Measurements from ENCODE around the gene ZSCAN29. TPM values are rescaled to one million over a fixed set of nuclear protein-coding genes. Genes with fewer than 3 reads are reported as not detected.

ZSCAN29 gene
- total and polyA plus RNA-seq, 2 experiments from 2014 or later: 5.8 to 18.7 TPM

DNA sequence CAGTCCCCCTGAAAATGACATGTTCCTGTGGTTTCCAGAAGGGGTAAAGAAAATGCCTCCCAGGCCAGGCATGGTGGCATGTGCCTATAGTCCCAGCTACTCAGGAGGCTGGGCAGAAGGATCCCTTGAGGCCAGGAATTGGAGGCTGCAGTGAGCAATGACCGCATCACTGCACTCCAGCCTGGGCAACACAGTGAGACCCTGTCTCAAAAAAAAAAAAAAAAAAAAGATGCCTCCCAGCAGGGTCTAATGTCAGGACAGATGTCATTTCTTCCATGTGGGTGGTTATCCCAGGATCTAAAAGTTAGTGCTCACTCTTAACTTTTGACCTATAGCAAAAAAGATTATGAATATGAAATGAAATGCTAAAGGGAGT, 53.9 kb downstream of the ZSCAN29 start:
- no peak overlapping the region for H3K4me3 ChIP-seq
- no peaks in the 10 kb centered on the region for H3K4me1 ChIP-seq (ENCODE audit: insufficient read depth)
- H3K9me2 ChIP-seq (ENCODE audit: insufficient read depth): no peaks in the 10 kb centered on the region
- H3K79me2 ChIP-seq (ENCODE audit: insufficient read depth): no peaks in the 10 kb centered on the region
- no peak overlapping the region for H3K9ac ChIP-seq
- in situ Hi-C loops (cut with MboI): no loop called here
- H3K9me3 ChIP-seq (ENCODE audit: low read depth): no peaks in the 10 kb centered on the region
- H3K4me2 ChIP-seq (ENCODE audit: unreplicated experiment): no peak overlapping the region
- no peaks in the 10 kb centered on the region for H3K36me3 ChIP-seq (ENCODE audit: low read depth)
- no peaks in the 10 kb centered on the region for H4K20me1 ChIP-seq (ENCODE audit: insufficient read depth)
- H2AFZ ChIP-seq: no peak overlapping the region
- no peak for DNase-seq
- H3K27ac ChIP-seq: no peak overlapping the region
- 93 to 100% methylated on average over 1 of the region's 1 CpG for WGBS, 2 experiments (ENCODE audit: low coverage in 1 of 2, low lambda C conversion rate in 2 of 2, missing lambda C conversion rate in 2 of 2)
- H3F3A ChIP-seq (ENCODE audit: insufficient read depth): no peaks in the 10 kb centered on the region
- H3K27me3 ChIP-seq (replicated peaks; ENCODE audit: insufficient read depth): peaks cover 3% of the 10 kb centered on the region
- TF ChIP-seq EZH2phosphoT487 (IDR thresholded peaks at IDR 0.05; ENCODE audit: insufficient read depth, low read depth) (no peak), EZH2 (IDR thresholded peaks at IDR 0.05; ENCODE audit: insufficient read depth, poor library complexity, severe bottlenecking) (no peak)

DNA sequence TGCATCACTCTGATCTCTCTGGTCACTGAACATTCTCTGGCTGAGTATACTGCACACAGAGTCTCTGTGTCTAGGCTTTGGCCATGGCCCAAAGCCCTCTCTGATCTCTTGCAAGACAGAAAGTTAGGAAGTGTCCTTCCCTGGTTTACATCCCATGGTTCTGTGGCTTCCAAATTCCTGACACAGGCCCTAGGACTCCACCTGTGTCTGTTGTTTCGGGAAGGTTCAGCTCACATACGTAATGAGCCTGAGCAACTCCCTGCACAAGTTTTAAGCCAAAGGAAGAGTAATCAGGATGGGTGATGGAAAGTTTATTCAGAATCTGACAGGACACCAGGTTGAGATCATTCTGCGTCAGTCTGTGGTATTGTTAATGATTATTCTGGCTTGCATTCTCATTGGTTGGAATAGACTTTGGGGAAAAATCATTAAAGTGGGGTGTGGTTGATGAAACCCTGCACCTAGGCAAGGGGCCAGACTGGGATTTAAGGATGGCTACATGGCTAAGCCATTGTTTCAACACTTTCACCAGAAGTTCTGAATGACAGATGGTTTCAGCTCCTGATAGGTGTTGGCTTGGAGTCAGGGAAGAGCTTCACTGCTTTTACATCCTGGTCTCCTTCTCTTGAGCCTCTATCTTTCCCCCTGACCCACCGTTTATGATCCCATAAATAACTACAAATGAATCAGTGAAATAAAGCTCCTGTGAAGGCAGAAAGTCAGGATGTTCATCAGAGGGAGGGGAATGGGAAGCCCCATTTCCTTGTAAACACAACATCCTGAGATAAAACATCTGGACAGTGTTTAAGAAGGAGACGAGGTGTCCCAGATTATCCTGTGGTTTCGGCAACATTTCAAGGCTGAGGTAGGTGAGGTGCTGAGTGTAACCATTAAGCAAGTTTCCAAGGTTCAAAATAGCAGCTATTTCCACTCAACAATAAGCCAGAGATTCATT, 54.5 kb downstream of the ZSCAN29 start:
- Histone ChIP-seq H2AFZ (no peak overlapping the region), H3K27me3 (replicated peaks; ENCODE audit: insufficient read depth) (peaks cover 3% of the 10 kb centered on the region), H3K27ac (no peak overlapping the region), H3K9me3 (ENCODE audit: low read depth) (no peaks in the 10 kb centered on the region), H3K79me2 (ENCODE audit: insufficient read depth) (no peaks in the 10 kb centered on the region), H3K9me2 (ENCODE audit: insufficient read depth) (no peaks in the 10 kb centered on the region), H3K36me3 (ENCODE audit: low read depth) (no peaks in the 10 kb centered on the region), H4K20me1 (ENCODE audit: insufficient read depth) (no peaks in the 10 kb centered on the region), H3K4me2 (ENCODE audit: unreplicated experiment) (no peak overlapping the region), H3K4me3 (no peak overlapping the region), H3K4me1 (ENCODE audit: insufficient read depth) (no peaks in the 10 kb centered on the region), H3K9ac (no peak overlapping the region), H3F3A (ENCODE audit: insufficient read depth) (no peaks in the 10 kb centered on the region)
- no peak for DNase-seq
- 16 to 18% methylated on average over 6 of the region's 6 CpGs for WGBS, 2 experiments (ENCODE audit: low coverage in 1 of 2, low lambda C conversion rate in 2 of 2, missing lambda C conversion rate in 2 of 2)
- in situ Hi-C loops (cut with MboI): no loop called here
- TF ChIP-seq EZH2 (IDR thresholded peaks at IDR 0.05; ENCODE audit: insufficient read depth, poor library complexity, severe bottlenecking) (no peak), EZH2phosphoT487 (IDR thresholded peaks at IDR 0.05; ENCODE audit: insufficient read depth, low read depth) (no peak)

DNA sequence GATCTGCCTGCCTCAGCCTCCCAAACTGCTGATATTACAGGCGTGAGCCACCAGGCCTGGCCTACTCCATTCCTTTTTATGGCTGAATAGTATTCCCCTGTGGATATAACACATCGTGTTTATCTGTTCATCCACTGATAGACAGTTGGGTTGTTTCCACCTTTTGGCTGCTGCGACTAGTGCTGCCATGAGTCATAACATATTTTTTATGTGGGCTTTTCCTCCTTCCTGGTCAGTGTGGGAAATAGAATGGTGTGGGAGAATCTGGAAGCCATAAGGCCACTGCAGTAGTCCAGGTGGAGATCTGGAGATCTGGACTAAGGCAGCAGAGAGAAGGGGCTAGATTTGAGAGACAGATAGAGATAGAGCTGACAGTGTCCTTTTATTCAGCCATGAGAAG, 56.7 kb downstream of the ZSCAN29 start:
- in situ Hi-C loops (cut with MboI): no loop called here

DNA sequence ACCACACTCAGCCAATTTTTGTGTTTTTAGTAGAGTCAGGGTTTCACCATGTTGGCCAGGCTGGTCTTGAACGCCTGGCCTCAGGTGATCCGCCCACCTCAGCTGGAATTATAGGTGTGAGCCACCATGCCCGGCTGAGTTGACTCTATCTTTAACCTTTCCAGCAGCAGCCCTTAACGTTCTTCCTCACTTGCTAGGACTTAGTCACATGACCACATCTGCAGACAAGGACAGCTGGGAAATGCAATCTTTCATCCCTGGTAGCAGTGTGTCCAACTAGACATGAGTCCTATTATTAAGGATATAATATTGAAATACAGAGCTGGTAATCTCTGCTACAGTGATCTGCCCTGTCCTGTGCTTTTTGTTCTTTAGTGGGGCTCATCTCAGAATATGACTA, 58.5 kb downstream of the ZSCAN29 start:
- WGBS, 2 experiments (ENCODE audit: low coverage in 1 of 2, low lambda C conversion rate in 2 of 2, missing lambda C conversion rate in 2 of 2): 58 to 64% methylated on average over 4 of the region's 4 CpGs
- no peak overlapping the region for H3K27ac ChIP-seq
- H3K27me3 ChIP-seq (replicated peaks; ENCODE audit: insufficient read depth): peaks cover 28% of the 10 kb centered on the region
- H3K79me2 ChIP-seq (ENCODE audit: insufficient read depth): no peaks in the 10 kb centered on the region
- H3K4me2 ChIP-seq (ENCODE audit: unreplicated experiment): no peak overlapping the region
- TF ChIP-seq EZH2 (IDR thresholded peaks at IDR 0.05; ENCODE audit: insufficient read depth, poor library complexity, severe bottlenecking) (no peak), EZH2phosphoT487 (IDR thresholded peaks at IDR 0.05; ENCODE audit: insufficient read depth, low read depth) (no peak)
- H2AFZ ChIP-seq: no peak overlapping the region
- H3K9ac ChIP-seq: no peak overlapping the region
- H3F3A ChIP-seq (ENCODE audit: insufficient read depth): no peaks in the 10 kb centered on the region
- no peaks in the 10 kb centered on the region for H3K36me3 ChIP-seq (ENCODE audit: low read depth)
- no peaks in the 10 kb centered on the region for H3K4me1 ChIP-seq (ENCODE audit: insufficient read depth)
- no peak for DNase-seq
- no peak overlapping the region for H3K4me3 ChIP-seq
- no peaks in the 10 kb centered on the region for H3K9me2 ChIP-seq (ENCODE audit: insufficient read depth)
- in situ Hi-C loops (cut with MboI): no loop called here
- no peaks in the 10 kb centered on the region for H3K9me3 ChIP-seq (ENCODE audit: low read depth)
- no peaks in the 10 kb centered on the region for H4K20me1 ChIP-seq (ENCODE audit: insufficient read depth)

More for the DNA sequence above, 56.7 kb downstream of the ZSCAN29 start:
- no peak for DNase-seq
- Histone ChIP-seq H3K27me3 (replicated peaks; ENCODE audit: insufficient read depth) (peaks cover 17% of the 10 kb centered on the region), H3K27ac (no peak overlapping the region), H3K4me1 (ENCODE audit: insufficient read depth) (no peaks in the 10 kb centered on the region), H2AFZ (no peak overlapping the region), H3K9ac (no peak overlapping the region), H3K9me2 (ENCODE audit: insufficient read depth) (no peaks in the 10 kb centered on the region), H3K79me2 (ENCODE audit: insufficient read depth) (no peaks in the 10 kb centered on the region), H3K4me3 (no peak overlapping the region), H4K20me1 (ENCODE audit: insufficient read depth) (no peaks in the 10 kb centered on the region), H3K36me3 (ENCODE audit: low read depth) (no peaks in the 10 kb centered on the region), H3F3A (ENCODE audit: insufficient read depth) (no peaks in the 10 kb centered on the region), H3K4me2 (ENCODE audit: unreplicated experiment) (no peak overlapping the region), H3K9me3 (ENCODE audit: low read depth) (no peaks in the 10 kb centered on the region)
- WGBS, 2 experiments (ENCODE audit: low coverage in 1 of 2, low lambda C conversion rate in 2 of 2, missing lambda C conversion rate in 2 of 2): 63 to 67% methylated on average over 3 of the region's 3 CpGs
- TF ChIP-seq EZH2phosphoT487 (IDR thresholded peaks at IDR 0.05; ENCODE audit: insufficient read depth, low read depth) (no peak), EZH2 (IDR thresholded peaks at IDR 0.05; ENCODE audit: insufficient read depth, poor library complexity, severe bottlenecking) (no peak)

Other genes with a start within 250 kb of the ZSCAN29 start
- 5.9 and 11.2 TPM in 2 replicates for gene TMEM62, start 237.5 kb downstream of the ZSCAN29 start, total RNA-seq (2014; rRNA removed; shearing (Covaris generic))
- 6.5 and 8.2 TPM in 2 replicates for gene TMEM62, start 237.5 kb downstream of the ZSCAN29 start, polyA plus RNA-seq (2016; fragmentation: Nextera tagmentation; extraction: Ambion mirVana)
- 87.9 and 92.3 TPM in 2 replicates for gene CCNDBP1, start 185.6 kb downstream of the ZSCAN29 start, total RNA-seq (2014; rRNA removed; shearing (Covaris generic))
- gene CCNDBP1, start 185.6 kb downstream of the ZSCAN29 start, polyA plus RNA-seq (2016; fragmentation: Nextera tagmentation; extraction: Ambion mirVana): 100 and 104 TPM in 2 replicates
- gene EPB42, start 150.0 kb downstream of the ZSCAN29 start, total RNA-seq (2014; rRNA removed; shearing (Covaris generic)): not detected in 2 replicates
- not detected in 2 replicates for gene EPB42, start 150.0 kb downstream of the ZSCAN29 start, polyA plus RNA-seq (2016; fragmentation: Nextera tagmentation; extraction: Ambion mirVana)
- not detected in 2 replicates for gene TGM5, start 104.1 kb downstream of the ZSCAN29 start, total RNA-seq (2014; rRNA removed; shearing (Covaris generic))
- gene TGM5, start 104.1 kb downstream of the ZSCAN29 start, polyA plus RNA-seq (2016; fragmentation: Nextera tagmentation; extraction: Ambion mirVana): not detected in 2 replicates
- not detected in 2 replicates for gene TGM7, start 68.8 kb downstream of the ZSCAN29 start, total RNA-seq (2014; rRNA removed; shearing (Covaris generic))
- gene TGM7, start 68.8 kb downstream of the ZSCAN29 start, polyA plus RNA-seq (2016; fragmentation: Nextera tagmentation; extraction: Ambion mirVana): not detected in 2 replicates
- gene LCMT2, start 40.5 kb downstream of the ZSCAN29 start, total RNA-seq (2014; rRNA removed; shearing (Covaris generic)): 7.7 and 9.9 TPM in 2 replicates
- gene LCMT2, start 40.5 kb downstream of the ZSCAN29 start, polyA plus RNA-seq (2016; fragmentation: Nextera tagmentation; extraction: Ambion mirVana): 7.4 and 8.4 TPM in 2 replicates
- gene TUBGCP4, start 58 bp upstream of the ZSCAN29 start, total RNA-seq (2014; rRNA removed; shearing (Covaris generic)): 3.7 and 6.3 TPM in 2 replicates
- 12.6 and 13.1 TPM in 2 replicates for gene TUBGCP4, start 58 bp upstream of the ZSCAN29 start, polyA plus RNA-seq (2016; fragmentation: Nextera tagmentation; extraction: Ambion mirVana)
- 46.4 and 56.8 TPM in 2 replicates for gene TP53BP1, start 122.1 kb upstream of the ZSCAN29 start, total RNA-seq (2014; rRNA removed; shearing (Covaris generic))
- gene TP53BP1, start 122.1 kb upstream of the ZSCAN29 start, polyA plus RNA-seq (2016; fragmentation: Nextera tagmentation; extraction: Ambion mirVana): 20.1 and 20.4 TPM in 2 replicates
- 61.9 and 62.2 TPM in 2 replicates for gene MAP1A, start 146.6 kb upstream of the ZSCAN29 start, total RNA-seq (2014; rRNA removed; shearing (Covaris generic))
- gene MAP1A, start 146.6 kb upstream of the ZSCAN29 start, polyA plus RNA-seq (2016; fragmentation: Nextera tagmentation; extraction: Ambion mirVana): 30.3 and 31.5 TPM in 2 replicates
- 8.0 and 13.1 TPM in 2 replicates for gene PPIP5K1, start 219.2 kb upstream of the ZSCAN29 start, total RNA-seq (2014; rRNA removed; shearing (Covaris generic))
- gene PPIP5K1, start 219.2 kb upstream of the ZSCAN29 start, polyA plus RNA-seq (2016; fragmentation: Nextera tagmentation; extraction: Ambion mirVana): 7.0 and 8.2 TPM in 2 replicates
- gene CKMT1B, start 223.0 kb upstream of the ZSCAN29 start, total RNA-seq (2014; rRNA removed; shearing (Covaris generic)): not detected in 2 replicates
- not detected in 2 replicates for gene CKMT1B, start 223.0 kb upstream of the ZSCAN29 start, polyA plus RNA-seq (2016; fragmentation: Nextera tagmentation; extraction: Ambion mirVana)
- under 0.01 TPM in 1 of 2 replicates, not detected in the other for gene STRC, start 247.8 kb upstream of the ZSCAN29 start, total RNA-seq (2014; rRNA removed; shearing (Covaris generic))
- 0.08 TPM in 1 of 2 replicates, not detected in the other for gene STRC, start 247.8 kb upstream of the ZSCAN29 start, polyA plus RNA-seq (2016; fragmentation: Nextera tagmentation; extraction: Ambion mirVana)

Measured in GM23248 (cell line).